ENCODE results near the gene PLCB2.

The PLCB2 gene

DNA sequence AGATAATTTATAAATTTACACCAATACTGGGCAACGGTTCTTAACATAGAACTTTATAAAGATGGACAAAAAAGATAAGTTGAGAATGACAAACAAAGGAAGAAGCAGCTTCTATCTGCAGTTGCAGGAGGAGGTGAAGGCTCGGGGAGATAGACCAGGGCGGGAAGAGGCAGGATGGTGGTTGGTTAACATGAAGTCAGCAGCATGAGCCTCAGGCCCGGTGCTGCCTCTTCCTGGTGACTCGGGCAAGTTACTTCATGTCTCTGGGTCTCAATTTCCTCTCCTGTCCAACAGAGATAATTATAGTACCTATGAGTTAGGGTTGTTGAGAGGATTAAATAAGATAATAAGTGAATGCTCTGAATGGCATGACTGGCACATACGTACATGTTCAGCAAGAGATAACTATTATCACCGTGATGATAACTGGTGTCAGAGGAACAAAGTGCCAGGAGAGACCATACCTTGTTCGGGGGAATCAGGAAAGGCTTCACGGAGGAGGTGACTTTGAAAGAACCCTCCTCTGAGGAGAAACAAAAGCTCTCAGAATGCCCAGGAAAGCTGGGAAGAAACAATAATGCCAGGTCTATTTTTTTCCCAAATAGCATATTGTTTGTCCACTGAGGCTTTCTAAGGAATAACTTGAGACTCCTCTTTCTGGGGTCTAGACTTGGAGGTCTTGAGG, 64.5 kb downstream of the PLCB2 start:
- H3K4me3 ChIP-seq (ENCODE audit: low read length, poor library complexity, severe bottlenecking) = no peak overlapping the region
- H3K4me1 ChIP-seq (ENCODE audit: insufficient read depth, low read length, poor library complexity, severe bottlenecking) = no peaks in the 10 kb centered on the region
- H2AFZ ChIP-seq (ENCODE audit: low read length) = no peak overlapping the region
- H3K9me3 ChIP-seq (ENCODE audit: insufficient read depth, low read depth, low read length) = no peaks in the 10 kb centered on the region
- TF ChIP-seq EZH2phosphoT487 (IDR thresholded peaks at IDR 0.05; ENCODE audit: borderline replicate concordance) = no peak
- TF ChIP-seq, protein P1, sequence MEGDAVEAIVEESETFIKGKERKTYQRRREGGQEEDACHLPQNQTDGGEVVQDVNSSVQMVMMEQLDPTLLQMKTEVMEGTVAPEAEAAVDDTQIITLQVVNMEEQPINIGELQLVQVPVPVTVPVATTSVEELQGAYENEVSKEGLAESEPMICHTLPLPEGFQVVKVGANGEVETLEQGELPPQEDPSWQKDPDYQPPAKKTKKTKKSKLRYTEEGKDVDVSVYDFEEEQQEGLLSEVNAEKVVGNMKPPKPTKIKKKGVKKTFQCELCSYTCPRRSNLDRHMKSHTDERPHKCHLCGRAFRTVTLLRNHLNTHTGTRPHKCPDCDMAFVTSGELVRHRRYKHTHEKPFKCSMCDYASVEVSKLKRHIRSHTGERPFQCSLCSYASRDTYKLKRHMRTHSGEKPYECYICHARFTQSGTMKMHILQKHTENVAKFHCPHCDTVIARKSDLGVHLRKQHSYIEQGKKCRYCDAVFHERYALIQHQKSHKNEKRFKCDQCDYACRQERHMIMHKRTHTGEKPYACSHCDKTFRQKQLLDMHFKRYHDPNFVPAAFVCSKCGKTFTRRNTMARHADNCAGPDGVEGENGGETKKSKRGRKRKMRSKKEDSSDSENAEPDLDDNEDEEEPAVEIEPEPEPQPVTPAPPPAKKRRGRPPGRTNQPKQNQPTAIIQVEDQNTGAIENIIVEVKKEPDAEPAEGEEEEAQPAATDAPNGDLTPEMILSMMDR (conservative IDR thresholded peaks at IDR 0.05; ENCODE audit: low read length) = no peak
- H3K36me3 ChIP-seq (ENCODE audit: insufficient read depth, low read length) = no peaks in the 10 kb centered on the region
- H3K4me2 ChIP-seq (ENCODE audit: low read depth, low read length, poor library complexity, severe bottlenecking) = no peak overlapping the region
- no peaks in the 10 kb centered on the region for H3K79me2 ChIP-seq (ENCODE audit: insufficient read depth, low read length)
- no peaks in the 10 kb centered on the region for H3K9me2 ChIP-seq (replicated peaks; ENCODE audit: low read depth, low read length)
- H4K20me1 ChIP-seq (ENCODE audit: insufficient read depth, low read length, poor library complexity, severe bottlenecking) = no peaks in the 10 kb centered on the region
- H3K9ac ChIP-seq (ENCODE audit: low read depth, low read length, poor library complexity, severe bottlenecking) = no peak overlapping the region
- H3K27me3 ChIP-seq (ENCODE audit: insufficient read depth, low read length, poor library complexity, severe bottlenecking) = no peaks in the 10 kb centered on the region
- H3F3A ChIP-seq (ENCODE audit: low read depth) = no peaks in the 10 kb centered on the region

- Histone ChIP-seq H3K4me3 (ENCODE audit: low read length, poor library complexity, severe bottlenecking) (no peak overlapping the region), H3K4me1 (ENCODE audit: insufficient read depth, low read length, poor library complexity, severe bottlenecking) (no peaks in the 10 kb centered on the region), H3K9me3 (ENCODE audit: insufficient read depth, low read depth, low read length) (no peaks in the 10 kb centered on the region), H3F3A (ENCODE audit: low read depth) (no peaks in the 10 kb centered on the region), H4K20me1 (ENCODE audit: insufficient read depth, low read length, poor library complexity, severe bottlenecking) (no peaks in the 10 kb centered on the region), H3K79me2 (ENCODE audit: insufficient read depth, low read length) (no peaks in the 10 kb centered on the region), H3K9me2 (replicated peaks; ENCODE audit: low read depth, low read length) (no peaks in the 10 kb centered on the region), H3K9ac (ENCODE audit: low read depth, low read length, poor library complexity, severe bottlenecking) (no peak overlapping the region), H3K36me3 (ENCODE audit: insufficient read depth, low read length) (no peaks in the 10 kb centered on the region), H3K4me2 (ENCODE audit: low read depth, low read length, poor library complexity, severe bottlenecking) (no peak overlapping the region), H2AFZ (ENCODE audit: low read length) (no peak overlapping the region), H3K27me3 (ENCODE audit: insufficient read depth, low read length, poor library complexity, severe bottlenecking) (no peaks in the 10 kb centered on the region)
- TF ChIP-seq, protein P1 (conservative IDR thresholded peaks at IDR 0.05; ENCODE audit: low read length) = no peak
- no peak for TF ChIP-seq EZH2phosphoT487 (IDR thresholded peaks at IDR 0.05; ENCODE audit: borderline replicate concordance)
These were observed 65.1 kb downstream of the PLCB2 start for GRCh38 chr15:40242601-40243000.

GRCh38 chr15:40242213-40242599, 65.5 kb downstream of the PLCB2 start:
- Histone ChIP-seq H4K20me1 (ENCODE audit: insufficient read depth, low read length, poor library complexity, severe bottlenecking) (no peaks in the 10 kb centered on the region), H3K79me2 (ENCODE audit: insufficient read depth, low read length) (no peaks in the 10 kb centered on the region), H3K9me3 (ENCODE audit: insufficient read depth, low read depth, low read length) (no peaks in the 10 kb centered on the region), H3K27me3 (ENCODE audit: insufficient read depth, low read length, poor library complexity, severe bottlenecking) (no peaks in the 10 kb centered on the region), H3K36me3 (ENCODE audit: insufficient read depth, low read length) (no peaks in the 10 kb centered on the region), H3K4me3 (ENCODE audit: low read length, poor library complexity, severe bottlenecking) (no peak overlapping the region), H3K4me1 (ENCODE audit: insufficient read depth, low read length, poor library complexity, severe bottlenecking) (no peaks in the 10 kb centered on the region), H3K4me2 (ENCODE audit: low read depth, low read length, poor library complexity, severe bottlenecking) (no peak overlapping the region), H2AFZ (ENCODE audit: low read length) (no peak overlapping the region), H3K9me2 (replicated peaks; ENCODE audit: low read depth, low read length) (no peaks in the 10 kb centered on the region), H3F3A (ENCODE audit: low read depth) (no peaks in the 10 kb centered on the region), H3K9ac (ENCODE audit: low read depth, low read length, poor library complexity, severe bottlenecking) (no peak overlapping the region)
- TF ChIP-seq EZH2phosphoT487 (IDR thresholded peaks at IDR 0.05; ENCODE audit: borderline replicate concordance) = no peak
- TF ChIP-seq, protein P1 (conservative IDR thresholded peaks at IDR 0.05; ENCODE audit: low read length) = no peak

All from Loucy (cell line).